HCEC 1CT (cell line): Measurements from ENCODE around the gene GATAD2B.
A peak's percentile ranks its signal among the peaks of the same experiment; 100 is the strongest.
"Not testable (repeated sequence)": the region's sequence is repeated elsewhere in the genome, so short reads cannot be mapped to it uniquely, and the experiment has no call there.

Experiments used
- DNase-seq: peaks from one replicate; pipeline ENCODE4 v3.0.0-alpha.2; 2017

Gene GATAD2B

DNA sequence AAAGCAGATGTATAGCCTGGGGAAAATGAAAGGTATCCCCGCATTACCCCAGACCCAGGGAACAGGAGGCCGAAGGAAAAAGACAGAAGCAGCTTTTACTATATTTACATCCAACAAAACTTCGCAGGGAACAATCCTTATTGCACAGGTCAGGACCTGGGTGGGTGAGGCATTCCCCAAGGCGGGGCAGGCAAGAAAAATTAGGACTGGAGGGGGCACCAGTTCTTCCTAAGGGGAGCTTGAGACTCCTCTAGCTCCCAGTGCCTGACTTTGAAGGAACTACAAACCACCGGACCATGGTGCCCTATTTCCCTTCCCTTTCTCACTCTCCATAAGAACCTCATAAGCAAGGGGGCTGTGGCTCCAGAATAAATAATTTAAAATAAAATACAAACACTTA is 6.7 kb upstream of the GATAD2B start:
- DNase-seq, result no peak

DNA sequence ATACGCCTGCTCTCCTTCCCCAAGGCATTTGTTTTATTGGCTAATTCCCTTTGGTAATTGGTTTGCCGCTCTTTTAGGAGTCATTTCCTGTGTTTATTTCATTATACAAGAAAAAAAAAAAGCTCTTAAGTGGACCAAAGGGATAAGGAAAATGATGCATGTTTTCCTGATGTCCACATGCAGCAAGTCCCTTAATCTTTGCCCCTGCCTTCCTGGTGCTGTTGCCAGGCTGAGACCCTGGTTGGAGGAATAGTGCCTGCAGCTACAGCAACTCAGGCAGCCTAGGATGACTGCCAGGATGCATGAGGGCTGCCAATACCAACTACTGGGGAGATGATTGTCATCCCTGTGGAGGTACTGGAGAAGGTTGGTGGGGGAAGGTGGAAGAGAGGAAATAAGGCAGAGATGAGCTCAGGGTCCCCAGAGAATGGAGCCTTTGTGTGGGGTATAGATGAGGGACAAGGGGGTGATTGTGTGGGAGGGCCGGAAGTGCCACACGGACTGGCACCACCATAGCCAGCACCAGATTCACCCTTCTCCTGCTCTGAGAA is 6.1 kb upstream of the GATAD2B start:
- DNase-seq, result peak; percentile 54

DNA sequence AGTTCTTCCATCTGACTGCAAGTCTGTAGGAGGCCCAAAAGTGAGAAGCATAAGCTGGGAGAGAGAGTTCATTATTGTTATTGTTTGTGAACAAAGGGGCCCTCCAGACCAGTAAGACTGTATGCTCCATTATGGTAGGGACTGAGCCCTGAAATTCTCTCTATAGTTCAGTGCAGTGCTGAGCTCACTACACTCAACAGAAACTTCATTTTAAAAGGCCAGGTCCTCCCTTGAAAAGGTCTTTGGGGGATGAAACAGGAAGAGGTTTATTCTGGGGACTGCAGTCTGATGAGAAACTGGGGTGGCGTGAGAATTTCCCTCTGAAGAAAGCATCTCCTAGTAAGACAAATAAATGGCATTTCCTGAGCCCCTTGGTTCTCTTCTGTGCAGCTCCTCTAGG is 5.5 kb upstream of the GATAD2B start:
- DNase-seq, result no peak

DNA sequence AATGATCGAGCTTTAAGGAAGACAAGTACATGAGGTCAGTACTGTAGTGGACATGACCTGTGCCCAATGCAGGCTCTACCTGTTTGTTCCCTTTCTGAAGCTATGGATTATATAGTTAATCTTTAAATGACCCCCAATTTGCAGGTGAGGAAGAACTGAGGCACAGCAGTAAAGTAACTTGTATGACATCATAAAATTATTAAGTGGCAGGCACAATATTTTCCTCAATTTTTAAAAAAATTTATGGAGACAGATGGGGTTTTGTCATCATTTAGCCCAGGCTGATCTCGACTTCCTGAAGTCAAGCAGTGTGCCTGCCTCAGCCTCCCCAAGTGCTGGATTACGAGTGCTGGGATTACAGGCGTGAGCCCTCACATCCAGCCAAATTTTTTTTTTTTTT is 3.6 kb upstream of the GATAD2B start:
- no peak for DNase-seq

DNA sequence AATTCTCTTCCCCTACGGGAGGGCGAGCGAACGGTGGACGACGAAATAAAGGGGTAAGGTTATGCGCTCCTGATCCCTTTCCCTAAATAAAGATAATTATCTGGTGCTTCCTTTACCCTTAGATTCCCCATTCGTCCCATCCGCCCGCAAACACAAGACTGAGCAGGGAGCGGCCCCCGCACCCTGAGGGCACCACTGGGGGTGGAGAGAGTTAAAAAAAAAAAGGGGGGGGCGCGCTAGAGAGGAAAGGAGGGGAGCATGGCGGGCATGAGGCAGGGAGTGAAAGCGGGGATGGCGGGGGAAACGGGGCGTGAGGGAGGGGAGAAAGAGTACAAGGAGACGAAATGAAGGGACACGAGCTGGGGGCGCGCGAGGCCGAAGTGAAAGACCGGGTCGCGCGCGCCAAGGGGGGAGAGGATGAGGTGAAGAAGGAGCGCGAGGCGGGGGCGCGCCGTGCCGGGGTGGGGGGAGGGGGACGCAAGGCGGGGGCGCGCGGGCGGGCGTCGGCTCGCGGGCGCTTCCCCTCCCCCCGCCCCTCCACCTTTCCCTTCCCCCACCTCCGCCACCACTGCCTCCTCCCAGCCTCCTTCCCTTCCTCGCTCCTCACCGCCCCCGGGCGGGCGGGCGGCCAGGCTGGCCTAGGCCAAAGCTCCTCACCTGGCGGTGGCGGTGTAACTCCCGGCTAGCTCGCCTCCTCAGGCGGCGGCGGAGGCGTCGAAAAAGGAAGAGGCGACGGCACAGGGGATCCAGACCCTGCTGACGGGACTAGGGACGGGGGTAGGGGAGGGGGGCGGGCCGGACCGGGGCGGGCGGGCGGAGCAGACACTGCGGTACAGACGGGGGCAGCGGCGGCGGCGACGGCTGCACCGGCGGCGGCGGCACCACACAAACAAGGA is 448 bp downstream of the GATAD2B start:
- peak; percentile 5 for DNase-seq

DNA sequence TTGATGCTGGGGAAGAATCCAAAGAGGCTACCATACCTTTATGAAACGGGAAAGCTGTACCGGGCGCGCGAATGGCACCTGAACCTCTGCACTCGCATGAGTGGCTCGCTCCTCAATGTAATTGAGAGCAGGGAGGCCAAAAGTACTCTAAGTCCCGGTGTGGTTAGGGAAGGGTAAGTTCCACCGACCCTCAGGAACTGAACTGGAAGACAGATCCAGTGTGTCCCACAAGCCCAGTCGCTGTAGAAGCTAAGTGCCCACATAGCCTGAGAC is 1.0 kb downstream of the GATAD2B start:
- no peak for DNase-seq

DNA sequence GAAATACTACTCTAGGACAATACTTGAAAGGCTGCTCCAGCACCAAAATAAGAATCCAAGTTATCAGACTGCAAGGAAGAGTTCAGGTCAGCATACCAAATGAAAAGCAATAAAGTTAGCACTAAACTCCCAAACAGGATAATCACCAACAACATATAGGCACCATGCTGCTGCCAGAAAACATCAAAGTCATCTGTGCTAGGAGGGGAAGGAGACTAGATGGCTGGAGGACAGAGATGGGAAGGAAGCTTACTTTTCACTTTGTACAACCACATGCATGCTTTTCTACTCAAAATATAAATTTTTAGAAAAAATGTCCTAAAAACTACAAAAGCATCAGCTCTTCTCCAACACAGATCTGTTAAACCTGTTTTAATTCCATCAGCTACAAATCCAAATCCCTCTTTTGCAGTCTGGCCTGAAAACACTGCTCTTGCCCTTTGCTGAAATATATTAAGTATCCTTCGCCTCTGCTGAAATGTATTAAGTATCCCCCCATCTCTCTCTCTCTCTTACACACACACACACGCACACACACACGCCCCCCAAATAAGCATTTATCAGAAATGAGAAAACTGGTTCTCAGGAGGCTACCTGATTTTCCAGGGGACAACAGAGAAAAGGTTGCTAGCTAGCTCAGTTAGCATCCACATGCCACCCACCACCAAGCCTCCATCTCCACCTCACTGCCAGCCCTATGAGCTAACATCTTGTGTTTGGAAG is 1.5 kb downstream of the GATAD2B start:
- DNase-seq, result no peak

DNA sequence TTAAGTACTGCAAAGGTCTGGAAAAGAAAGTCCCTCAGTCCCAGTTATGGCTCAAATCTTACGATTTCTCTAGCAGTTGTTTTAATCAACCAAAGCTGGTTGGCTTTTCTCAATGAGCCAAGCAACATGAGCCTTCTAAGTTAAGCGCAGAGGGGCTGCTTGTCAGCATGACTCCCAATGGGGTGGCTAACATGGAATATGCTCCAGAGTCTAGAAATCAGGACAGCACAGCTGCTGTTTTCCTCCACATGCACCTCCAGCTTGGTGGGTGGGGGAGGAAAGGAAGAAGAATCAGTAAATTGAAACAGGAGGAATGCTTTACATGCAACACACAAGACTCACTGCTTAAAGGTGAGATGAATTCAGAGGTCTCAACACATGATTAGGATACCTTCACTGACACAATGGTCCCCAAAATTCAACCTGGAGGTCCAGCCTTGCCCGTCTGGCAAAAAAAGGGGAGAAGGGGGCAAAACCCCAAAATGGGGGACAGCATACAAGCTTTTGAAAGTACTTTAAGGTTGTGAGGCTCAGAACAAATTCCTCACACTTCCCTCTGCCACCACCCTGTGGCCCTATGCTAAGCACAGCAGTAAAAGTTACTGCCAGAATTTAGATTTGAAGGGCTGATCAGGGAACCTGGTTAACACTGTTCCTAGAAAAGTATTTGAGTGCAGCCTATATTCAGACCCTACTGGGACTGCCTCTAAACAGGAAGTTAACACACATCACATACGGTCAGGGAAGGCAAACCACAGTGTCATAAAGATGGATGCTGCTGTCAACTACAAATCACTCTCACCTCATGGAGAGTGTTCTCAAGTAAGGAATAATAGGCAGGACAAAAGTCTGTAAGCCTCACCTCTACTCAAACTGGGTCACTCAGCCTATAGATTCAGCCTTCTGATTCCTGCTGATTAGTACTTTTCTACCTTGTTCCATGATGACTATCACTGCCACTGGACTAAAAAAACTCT is 2.6 kb downstream of the GATAD2B start:
- DNase-seq, result peak; percentile 11

DNA sequence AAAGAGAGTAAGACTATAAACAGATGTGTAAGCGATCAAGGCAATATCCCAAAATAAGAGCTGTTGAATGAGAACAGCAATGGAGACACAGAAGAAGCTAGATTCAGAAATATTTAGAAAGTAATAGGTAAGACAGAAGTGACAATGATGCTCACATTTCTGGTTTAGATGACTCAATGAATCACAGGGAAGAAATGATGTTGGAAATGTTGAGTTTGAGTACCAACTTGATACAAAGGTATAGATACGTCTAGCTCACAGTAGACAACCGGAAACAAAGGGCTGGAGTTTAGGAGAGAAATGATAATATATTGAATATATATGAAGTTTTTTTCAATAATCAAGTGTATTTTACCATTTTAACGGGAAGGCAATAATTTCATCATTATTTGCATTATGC is 6.5 kb downstream of the GATAD2B start:
- no peak for DNase-seq

DNA sequence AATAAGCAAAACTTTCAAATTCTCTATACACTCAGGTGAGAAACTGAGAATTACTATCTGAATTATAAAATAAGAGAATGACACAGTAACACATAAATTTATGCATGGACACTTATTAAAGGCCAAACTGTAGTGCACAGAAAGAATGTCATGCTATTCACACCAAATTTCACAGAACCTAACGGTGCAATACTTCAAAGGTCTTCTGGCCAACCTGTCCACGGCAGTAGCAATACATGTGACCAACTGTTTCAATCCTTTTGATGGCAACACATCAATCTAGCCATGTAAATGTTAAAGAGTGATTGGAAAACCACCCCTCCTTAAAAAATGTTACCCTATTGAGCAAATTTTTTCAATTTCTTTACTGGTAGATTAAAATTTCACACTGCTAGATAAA is 10.4 kb downstream of the GATAD2B start:
- DNase-seq, result no peak

DNA sequence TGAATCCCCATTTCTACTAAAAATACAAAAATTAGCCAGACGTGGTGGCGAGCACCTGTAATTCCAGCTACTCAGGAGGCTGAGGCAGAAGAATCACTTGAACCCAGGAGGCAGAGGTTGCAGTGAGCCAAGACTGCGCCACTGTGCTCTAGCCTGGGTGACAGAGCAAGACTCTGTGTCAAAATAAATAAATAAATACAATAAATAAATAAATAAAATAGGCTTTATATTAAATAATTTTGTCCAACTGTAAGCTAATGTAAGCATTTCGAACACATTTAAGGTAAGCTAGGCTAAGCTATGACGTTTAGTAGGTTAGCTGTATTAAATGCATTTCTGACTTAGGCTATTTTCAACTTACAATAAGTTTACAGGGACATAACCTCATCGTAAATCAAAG is 12.2 kb downstream of the GATAD2B start:
- not testable (repeated sequence) for DNase-seq

DNA sequence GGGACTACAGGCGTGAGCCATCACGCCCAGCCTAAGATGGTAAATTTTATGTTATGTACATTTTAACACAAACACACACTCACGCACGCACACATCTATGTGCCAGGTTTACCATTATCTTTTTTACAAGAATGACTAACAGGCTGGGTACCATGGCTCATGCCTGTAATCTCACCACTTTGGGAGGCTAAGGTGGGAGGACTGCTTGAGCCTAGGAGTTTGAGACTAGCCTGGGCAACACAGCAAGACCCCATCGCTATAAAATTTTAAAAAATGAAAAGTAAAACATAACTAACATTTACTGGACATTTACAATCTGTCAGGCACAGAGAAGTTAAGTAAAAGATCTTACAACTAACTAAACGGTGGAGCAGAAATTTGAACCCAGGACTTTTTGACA is 14.7 kb downstream of the GATAD2B start:
- no peak for DNase-seq

DNA sequence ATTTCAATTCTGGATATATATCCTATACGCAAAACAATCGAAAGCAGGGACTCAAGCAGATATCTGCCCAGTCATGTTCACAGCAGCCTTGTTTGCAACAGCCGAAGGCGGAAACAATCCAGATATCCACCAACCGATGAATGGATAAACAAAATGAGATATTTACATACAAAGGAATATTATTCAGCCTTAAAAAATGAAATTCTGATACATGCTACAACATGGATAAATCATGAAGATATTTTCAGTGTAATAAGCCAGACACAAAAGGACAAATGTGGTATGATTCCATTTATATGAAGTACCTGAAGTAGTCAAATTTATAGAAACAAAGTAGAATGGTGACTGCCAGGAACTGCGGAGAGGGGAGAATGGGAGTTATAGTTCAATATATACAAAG is 15.6 kb downstream of the GATAD2B start:
- DNase-seq, result no peak

DNA sequence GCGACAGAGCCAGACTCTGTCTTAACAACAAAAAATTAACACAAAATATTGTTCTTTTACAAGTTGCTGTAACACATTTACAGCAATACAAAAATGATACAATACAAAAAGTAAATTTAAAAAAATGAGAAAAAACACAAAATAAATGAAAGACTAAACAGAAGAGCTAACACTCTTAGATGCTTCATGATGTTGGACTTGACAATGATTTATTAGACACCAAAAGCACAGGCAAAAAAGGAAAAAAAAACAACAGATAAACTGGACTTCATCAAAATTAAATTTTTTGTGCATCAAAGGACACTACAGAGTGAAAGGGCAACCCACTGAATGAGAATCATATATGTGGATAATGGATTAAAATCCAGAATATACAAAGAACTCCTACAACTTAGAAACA is 16.4 kb downstream of the GATAD2B start:
- DNase-seq, result no peak

DNA sequence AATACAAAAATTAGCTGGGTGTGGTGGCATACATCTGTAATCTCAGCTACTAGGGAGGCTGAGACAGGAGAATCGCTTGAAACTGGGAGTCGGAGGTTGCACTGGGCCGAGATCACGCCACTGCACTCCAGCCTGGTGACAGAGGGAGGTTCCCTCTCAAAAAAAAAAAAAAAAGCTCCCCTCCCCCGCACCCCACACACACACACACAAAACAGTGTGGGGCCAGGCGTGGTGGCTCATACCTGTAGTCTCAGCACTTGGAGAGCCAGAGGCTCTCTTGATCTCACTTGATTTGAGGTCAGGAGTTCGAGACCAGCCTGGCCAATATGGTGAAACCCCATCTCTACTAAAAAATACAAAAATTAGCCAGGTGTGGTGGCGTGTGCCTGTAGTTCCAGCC is 16.9 kb downstream of the GATAD2B start:
- not testable (repeated sequence) for DNase-seq

DNA sequence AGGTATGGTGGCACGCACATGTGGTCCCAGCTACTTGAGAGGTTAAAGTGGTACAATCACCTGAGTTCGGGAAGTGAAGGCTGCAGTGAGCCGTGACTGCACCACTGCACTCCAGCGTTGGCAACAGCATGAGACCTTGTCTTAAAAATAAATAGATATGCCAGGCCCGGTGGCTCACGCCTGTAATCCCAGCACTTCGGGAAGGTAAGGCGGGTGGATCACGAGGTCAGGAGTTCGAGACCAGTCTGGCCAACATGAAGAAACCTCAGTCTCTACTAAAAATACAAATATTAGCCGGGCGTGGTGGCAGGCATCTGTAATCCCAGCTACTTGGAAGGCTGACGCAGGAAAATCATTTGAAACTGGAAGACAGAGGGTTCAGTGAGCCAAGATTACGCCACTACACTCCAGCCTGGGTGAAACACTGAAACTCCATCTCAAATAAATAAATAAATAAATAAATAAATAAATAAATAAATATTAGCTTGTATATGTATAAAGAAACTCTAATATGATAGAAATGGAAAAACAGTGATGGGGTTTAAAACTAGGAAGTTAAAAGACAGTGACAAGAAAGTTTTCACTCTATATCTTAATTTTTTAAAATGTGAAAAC is 18.8 kb downstream of the GATAD2B start:
- no peak for DNase-seq

DNA sequence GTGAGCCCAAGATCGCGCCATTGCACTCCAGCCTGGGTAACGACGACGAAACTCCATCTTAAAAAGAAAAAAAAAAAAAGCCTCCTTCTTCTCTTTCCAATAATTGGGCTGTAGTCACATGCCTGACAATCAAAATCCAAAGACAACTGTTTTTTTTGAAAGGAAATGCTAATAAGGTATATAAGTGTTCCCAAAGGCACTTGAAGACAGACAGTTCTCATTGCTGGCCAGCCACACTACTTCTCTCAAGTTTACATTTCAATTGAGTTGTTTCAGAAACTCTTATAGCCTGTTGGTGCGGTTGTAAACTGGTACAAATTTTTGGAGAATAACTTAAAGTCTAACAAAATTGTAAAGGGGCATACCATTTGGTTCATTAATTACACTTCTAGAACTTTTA is 23.3 kb downstream of the GATAD2B start:
- DNase-seq, result no peak

DNA sequence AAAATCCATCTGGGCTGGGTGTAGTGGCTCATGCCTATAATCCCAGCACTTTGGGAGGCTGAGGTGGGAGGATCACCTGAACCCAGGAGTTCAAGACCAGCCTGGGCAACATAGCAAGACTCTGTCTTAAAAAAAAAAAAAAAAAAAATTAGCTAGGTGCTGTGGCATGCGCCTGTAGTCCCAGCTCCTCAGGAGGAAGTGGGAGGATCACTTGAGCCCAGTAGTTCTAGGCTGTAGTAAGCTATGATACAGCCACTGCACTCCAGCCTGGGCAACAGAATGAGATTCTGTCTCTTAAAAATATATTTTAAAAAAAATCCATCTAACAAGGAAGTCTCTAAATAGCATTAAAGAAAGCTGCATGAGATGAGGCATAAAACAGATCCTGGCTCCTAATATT is 26.9 kb downstream of the GATAD2B start:
- not testable (repeated sequence) for DNase-seq

DNA sequence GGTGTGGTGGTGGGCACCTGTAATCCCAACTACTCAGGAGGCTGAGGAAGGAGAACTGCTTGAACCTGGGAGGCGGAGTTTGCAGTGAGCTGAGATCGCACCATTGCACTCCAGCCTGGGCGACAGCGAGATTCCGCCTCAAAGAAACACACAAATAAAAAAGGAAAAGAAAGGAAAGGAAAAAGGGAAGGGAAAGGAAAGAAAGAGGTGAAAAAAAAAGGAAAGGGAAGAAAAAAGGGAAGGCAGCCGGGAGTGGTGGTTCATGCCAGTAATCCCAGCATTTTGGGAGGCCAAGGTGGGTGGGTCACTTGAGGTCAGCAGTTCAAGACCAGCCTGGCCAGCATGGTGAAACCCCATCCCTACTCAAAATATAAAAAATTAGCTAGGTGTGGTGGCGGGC is 31.7 kb downstream of the GATAD2B start:
- DNase-seq, result not testable (repeated sequence)

DNA sequence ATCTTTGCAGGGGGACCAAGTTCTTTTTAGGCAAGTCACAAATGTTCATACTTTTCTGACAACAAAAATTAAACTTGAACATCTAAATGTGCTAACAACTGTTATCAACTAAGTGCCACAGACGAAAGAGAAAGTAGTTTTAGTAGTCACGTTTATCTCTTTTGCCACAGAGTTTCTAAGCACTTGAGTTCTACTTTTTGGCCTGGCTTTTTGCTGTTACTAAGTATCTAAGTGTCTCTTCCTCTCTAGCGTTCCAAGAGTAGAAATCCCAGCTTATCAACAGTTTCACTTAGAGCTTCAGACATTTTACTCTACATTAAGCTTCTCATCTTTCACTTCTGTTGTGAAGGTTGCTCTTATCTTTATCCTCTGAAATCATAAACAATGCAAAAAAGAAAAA is 34.2 kb downstream of the GATAD2B start:
- DNase-seq, result no peak

DNA sequence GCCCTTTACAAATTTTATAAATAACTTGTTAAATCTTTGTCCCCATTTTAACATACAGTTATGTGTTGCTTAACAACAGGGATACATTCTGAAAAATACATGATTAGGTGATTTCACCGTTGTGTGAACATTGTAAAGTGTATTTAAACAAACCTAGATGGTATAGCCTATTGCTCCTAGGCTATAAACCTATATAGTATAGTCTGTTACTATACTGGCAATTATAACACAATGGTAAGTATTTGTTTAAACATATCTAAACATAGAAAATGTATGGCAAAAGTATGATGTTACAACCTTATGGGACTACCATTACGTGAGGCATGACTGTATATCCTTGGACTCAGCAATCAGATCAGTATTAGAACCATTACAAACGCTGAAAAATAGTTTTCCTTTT is 36.6 kb downstream of the GATAD2B start:
- DNase-seq, result no peak

DNA sequence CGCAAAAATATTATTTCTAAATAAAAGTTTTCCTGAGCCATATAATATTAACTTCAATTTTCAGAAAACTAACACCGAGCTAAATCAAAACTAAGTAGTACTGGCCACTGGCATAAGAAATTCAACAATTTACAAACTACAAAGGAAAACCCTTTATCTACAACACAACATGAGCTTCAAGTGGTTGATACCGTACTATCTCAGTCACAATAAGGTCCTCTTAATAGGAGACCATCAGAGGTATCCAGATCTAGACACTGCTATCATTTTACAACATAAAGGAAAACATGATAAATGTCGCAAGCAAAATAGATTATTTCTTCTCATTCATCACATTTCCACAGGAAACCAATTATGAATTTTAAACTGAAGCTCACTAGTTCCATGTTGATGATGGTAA is 39.5 kb downstream of the GATAD2B start:
- DNase-seq, result no peak
